Measurements from ENCODE around the gene CCDC24.

- TF ChIP-seq EZH2 (IDR thresholded peaks at IDR 0.05), result no peak
- no peak for TF ChIP-seq POLR2AphosphoS5 (IDR thresholded peaks at IDR 0.05; ENCODE audit: borderline replicate concordance, low read depth, low read length)
- TF ChIP-seq FOXP2 (optimal IDR thresholded peaks at IDR 0.05; ENCODE audit: control extremely low read depth, extremely low read length, insufficient read depth), result no peak
Observed at GRCh38 chr1:44033041-44033575, 41.7 kb downstream of the CCDC24 start.

All from SK-N-MC (cell line).